TTC549 (cell line): ENCODE measurements around the gene OSBPL3.
"Not testable (repeated sequence)": the region's sequence is repeated elsewhere in the genome, so short reads cannot be mapped to it uniquely, and the experiment has no call there.

Source experiments
- FAIRE-seq: peaks from 2 replicates; lab custom pipeline; 2012; peaks lifted over from hg19 to GRCh38; lab: Jason Lieb, UNC

The OSBPL3 gene

DNA sequence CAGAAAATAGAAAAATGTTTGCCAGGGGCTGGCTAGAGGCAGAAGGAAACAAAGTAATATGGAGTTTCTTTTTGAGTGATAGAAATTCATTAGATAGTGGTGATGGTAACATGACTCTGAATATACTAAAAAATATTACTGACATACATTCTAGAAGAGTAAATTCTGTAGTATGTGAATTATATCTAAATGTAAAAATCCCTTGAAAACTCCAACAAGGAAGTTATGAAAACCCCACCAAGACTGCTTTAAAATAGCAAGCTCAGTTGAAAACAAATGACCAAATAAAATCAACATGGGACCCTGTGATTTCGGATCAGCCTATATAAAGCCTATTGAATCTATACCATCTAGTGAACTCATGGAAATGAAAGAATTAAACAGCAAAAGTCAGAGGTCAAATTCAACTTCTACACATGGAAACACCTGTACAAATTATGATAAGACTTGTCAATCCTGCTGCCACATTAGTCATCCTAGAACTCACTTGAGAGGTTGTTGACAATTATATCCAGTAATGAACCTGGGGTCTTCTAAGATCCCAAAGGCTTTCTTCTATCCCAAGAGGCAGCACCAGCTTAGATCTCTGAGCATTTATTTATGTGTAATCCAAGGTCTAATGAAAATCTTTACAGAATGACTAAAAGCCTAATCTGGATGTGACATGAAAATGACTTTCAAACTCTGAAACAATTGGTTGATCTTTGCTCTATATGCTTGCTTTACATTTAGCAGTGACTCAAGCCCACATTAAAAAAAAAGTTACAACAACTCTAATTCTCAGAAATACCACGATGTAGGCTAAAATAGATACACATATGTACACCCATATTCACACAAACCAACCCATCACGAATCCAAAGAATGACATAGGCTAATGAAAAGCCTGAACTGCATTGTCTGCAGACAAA lies 59.3 kb downstream of the OSBPL3 start:
- no peak for FAIRE-seq

DNA sequence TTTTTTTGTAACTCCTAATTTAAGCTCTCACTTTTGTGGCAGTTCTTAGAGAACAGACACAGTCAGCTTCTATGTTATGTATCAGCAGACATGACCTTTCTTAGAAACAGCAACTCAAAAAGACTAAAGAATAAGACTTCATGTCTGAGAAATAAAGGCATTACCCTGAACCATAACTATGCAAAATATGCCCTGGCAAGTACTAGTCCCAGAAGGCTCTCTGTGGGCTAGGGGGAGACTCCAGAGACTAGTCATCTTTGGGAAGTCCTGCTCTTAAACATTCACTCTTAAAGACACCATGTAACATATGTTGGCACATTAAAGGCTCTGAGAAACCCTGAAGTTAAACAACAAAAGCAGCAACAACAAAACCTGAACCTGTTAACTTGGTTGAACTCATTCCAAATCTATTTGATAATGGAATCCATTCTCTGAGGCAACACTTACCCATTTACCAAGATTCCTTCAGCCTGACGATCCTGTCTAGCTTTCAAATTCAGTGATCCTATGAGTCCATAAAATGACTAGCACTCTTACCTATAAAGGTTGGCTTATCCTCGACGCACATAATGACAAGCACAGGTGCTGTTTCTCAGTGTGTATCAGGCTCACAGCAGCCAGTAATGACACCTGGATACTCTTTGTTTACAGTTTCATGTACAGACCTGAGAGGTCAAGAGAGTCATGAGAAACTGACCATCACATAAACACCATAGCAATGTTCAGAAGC lies 62.3 kb downstream of the OSBPL3 start:
- FAIRE-seq: no peak

- no peak for FAIRE-seq
Measured at GRCh38 chr7:24916463-24917040, 63.4 kb downstream of the OSBPL3 start.

DNA sequence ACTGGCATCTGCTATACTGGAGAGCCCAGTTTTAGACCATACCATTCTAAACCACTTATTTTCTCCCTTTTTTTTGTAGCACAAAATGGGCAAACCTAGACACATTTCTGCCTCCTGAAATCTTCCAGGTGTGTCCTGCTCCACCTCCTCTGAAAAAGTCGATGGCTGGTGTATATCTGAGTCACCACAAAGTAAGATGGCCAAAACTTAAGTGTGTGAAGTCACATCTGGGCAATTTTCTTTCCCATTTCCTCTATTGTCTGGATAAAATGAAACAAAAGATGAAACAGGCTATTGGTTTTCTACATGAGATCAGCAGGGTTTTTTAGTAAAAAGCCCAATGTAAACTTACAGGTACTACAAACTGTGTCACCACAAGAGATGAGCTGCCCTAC lies 65.5 kb downstream of the OSBPL3 start:
- FAIRE-seq: no peak

DNA sequence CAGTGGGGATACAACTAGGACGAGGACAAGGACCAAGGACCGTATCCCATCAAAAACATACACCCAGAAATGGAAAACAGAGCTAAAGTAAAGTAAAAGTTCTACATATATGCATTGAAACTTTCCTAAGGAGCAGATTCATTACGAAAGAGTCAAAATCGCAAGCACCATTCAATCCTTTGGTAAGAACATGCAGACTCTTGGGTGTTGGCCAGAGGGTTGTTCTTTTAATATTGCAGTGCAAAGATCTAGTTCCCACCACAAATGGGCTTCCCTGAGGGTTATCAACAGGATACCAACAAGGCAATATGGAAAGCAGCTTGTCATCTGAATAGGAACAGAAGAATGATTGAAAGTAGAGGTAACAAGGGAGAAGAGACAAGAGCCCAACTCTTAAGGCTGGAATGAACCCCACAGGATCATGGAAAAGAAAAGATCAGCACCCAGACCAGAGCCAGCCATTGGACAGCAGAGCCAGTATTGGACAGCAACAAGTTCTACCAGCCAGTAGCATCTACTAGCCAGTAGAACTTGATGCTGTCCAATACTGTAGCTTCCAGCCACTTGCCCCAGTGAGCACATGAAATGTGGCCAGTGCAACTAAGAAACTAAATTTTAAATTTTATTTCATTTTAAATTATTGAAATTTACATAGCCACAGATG lies 66.0 kb downstream of the OSBPL3 start:
- FAIRE-seq: no peak

DNA sequence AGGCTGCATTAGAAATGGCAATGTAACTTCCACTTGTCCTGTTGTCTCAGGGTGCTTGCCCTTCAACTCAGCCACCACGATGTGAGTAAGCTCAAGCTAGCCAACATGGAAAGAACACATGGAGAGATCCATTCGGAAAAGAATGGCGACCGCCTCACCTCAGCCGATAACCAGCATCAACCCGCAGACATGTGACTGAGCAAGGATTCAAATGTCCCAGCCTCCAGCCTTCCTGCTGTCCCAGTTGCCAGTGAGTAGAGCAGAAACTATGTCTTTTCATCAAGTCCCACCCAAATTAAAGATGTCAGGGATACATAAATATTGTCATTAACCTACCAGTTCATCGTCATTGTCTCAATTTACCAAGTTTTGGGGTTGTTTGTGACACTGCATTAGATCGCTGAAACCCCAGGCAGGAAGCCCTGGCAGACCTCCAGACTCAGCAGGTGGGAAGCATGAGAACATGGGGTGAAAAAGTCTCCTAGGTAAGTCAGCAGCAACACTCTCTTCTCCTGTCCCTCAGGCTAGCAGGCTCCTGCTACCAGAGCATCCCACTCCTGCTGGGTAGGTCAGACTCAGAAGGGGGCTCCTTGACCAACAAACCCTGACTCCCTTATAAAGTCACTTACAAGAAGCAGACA lies 67.0 kb downstream of the OSBPL3 start:
- no peak for FAIRE-seq

GRCh38 chr7:24912424-24912823 lies 67.6 kb downstream of the OSBPL3 start:
- FAIRE-seq: no peak

DNA sequence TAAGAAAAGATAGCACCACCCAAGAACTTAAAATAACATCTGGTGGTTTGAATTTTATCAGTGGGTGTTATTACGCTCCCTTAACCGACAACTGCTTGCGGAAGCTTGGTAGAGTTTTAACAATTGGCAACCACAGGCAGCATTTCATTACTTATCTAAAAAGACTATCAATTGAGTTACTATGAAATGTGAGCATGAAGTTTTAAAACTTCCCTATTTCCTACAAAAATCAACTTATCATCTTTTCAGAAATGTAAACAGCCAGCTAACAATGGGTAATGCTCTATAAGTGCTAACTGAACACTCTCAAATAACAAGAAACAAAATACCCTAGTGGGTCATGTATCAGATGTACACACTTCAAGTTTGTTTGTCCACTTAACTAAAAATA lies 68.8 kb downstream of the OSBPL3 start:
- no peak for FAIRE-seq

DNA sequence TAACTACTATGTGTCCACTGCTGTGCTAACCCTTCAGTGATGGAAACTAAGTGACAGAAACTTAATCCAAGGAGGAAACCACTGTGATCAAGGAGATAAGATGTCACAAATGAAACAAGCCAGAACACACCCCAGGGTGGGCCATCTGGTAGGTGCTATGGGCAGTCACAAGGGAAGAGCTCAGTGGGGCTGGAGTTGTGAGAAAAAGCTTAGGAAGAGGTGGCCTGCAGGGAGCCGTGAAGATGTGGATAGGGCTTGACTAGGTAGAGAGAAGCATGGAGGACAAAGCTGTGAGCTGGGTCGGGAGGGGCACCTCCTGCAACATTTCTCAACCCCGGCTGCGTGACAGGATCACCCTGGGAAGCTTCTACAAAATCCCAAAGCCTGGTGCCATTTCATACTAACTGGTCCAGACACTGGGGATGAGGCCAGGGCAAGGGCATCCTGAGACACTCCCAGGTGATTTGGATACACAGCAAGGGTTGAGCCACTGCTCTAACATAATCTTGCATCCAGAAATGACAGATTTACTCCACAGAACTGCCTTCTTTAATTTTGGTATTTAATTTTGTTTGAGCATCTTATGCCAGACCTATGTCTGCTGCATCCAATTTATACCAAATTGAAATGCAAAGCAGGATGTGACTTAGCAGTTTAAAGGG lies 69.3 kb downstream of the OSBPL3 start:
- FAIRE-seq: no peak

DNA sequence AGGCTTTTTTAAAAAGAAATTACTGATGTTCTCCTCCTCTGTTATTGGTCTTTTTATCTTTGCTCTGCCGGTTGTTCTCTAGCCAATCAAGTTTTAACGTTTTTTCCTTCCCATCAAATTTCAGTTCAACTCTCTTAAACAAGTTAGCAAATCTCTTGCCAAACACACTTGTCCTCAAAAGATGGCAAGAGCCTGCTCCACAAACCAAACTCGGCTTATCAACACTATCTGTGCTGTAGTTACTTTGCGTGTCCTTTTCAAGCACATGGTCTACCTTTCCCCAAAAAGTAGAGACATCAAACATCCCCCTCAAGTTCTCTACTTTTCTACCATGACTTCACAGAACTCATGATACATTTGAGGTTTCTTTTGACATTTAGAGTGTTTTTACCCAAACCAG lies 71.3 kb downstream of the OSBPL3 start:
- FAIRE-seq: no peak

DNA sequence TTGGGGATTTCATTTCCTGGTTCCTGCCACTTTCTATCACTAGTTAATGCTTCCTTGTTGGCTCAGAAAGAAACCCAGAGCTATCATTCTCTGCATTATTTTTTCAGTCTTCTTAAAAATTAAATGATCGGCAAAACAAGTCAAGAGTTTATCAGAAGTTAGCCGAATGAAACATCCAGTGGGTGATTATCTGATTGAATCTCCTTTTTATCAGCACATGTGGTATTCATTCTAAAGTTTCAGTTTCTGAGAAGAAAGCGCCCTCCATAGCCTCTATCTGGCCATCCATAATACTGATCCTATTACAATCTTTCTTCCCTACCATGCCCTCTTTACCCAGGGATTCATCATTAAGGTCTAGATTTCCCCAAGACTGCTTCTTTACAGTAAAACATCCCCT lies 71.8 kb downstream of the OSBPL3 start:
- no peak for FAIRE-seq

GRCh38 chr7:24907311-24907886 lies 72.6 kb downstream of the OSBPL3 start:
- no peak for FAIRE-seq

DNA sequence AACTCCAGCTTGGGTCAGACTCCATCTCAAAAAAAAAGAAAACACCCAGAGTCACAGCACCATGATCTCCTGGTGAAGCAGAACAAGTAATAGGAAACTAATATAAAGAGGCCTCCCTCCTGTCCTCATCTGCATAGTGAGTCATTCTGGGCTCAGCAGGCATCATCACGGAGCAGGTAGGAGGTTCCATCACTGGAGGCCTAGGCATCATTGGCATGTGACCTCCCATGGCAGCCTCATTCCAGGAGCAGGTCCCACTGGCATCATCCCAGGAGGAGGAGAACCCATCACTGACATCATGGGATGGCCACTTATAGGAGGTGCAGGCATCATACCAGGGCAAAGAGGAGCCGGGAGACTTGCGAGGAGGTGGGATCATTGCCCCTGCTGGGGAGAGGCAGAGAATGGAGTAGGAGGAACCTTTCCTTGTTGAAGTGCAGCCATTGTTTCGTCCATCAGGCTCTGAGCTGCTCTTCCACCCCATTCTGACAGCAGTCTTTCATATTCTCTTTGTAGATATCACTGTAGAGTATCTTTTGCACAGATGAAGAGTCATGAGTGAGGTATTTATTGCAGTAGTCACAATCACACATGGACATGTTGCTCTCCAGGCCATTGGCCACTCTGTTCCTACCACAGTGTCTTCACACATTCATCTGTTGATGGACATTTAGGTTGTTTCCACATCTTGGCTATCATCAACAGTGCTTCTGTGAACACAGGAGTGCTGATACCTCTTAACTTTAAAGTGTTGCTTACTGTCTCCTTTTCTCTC lies 73.8 kb downstream of the OSBPL3 start:
- no peak for FAIRE-seq

DNA sequence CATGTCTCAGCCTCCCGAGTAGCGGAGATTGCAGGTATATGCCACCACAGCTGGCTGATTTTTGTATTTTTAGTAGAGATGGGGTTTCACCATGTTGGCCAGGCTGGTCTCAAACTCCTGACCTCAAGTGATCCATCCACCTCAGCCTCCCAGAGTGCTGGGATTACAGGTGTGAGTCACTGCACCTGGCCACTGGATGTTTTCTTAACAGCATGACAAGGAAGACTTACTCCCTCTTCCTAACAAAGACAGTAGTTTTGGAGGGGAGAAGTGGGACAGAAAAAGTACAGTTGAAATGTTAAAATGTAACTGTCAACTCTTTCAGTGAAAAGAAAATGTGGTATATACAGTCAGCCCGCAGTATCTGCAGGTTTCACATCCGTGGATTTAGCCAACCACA lies 76.0 kb downstream of the OSBPL3 start:
- not testable (repeated sequence) for FAIRE-seq

DNA sequence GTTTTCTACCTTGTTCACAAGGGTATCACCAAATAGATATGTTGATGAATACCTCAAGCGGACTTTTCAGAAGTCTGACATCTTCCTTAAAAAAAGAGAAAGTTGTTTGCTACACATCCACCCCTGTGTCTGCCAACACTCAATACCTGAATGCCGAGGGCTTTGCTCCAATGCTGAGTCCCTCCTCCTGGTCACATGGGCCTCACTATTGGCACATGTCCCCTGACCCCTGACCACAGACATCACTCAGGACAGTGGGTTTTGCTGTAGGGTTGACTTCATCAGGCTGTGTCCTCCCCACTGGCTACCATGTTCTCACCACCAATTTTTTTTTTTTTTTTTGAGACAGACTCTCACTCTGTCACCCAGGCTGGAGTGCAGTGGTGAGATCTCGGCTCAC lies 76.4 kb downstream of the OSBPL3 start:
- FAIRE-seq: no peak

DNA sequence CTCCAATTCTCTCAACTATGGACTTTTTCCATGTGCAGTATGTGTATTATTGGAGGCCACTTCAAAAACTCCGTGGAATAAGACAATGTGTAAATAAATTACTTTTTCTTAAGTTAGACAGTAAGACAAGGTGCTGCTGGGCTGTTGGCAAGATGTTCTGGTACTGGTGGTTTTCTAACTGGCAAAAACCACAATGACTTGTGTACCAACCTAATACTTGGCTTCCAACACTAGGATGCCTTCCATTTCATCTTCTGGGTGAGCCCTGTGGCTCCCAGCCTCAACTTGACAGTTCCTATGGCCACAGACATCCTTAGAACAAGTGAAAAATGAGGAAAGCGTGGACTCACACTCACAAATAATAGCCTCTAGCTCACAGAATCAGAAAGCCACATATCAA lies 77.0 kb downstream of the OSBPL3 start:
- FAIRE-seq: no peak

- no peak for FAIRE-seq
Measured at GRCh38 chr7:24902276-24902675, 77.7 kb downstream of the OSBPL3 start.

- FAIRE-seq: no peak
Measured at GRCh38 chr7:24899905-24900304, 80.1 kb downstream of the OSBPL3 start.

DNA sequence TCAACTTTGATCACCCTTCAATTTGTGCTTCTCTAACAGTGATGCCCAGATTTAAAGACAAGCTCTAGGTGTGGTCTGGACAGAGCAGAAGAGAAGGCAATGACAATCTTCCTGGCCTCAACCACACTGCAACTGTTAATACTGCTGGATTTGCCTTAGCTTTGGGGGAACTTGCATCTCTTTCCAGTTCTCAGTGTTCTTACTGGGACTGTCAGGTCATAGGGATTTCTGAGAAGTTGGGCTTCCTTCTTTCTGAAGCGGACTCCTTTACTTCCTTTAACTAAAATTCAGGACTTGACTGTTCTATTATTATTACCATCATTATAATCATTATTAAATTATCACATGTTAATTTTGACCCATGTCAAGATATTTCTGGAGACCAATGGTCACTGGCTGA lies 80.8 kb downstream of the OSBPL3 start:
- FAIRE-seq: no peak

- FAIRE-seq: no peak
Measured at GRCh38 chr7:24898691-24899090, 81.3 kb downstream of the OSBPL3 start.
